H54 (cell line): ENCODE data around the gene SIX5.
"Not testable (repeated sequence)": the region's sequence is repeated elsewhere in the genome, so short reads cannot be mapped to it uniquely, and the experiment has no call there.

Experiments used
- DNase-seq: peaks from one replicate; pipeline ENCODE4 v3.0.0; 2011; ENCODE audit warnings: low spot score, mixed read lengths; ENCODE audit not compliant: insufficient read length
- FAIRE-seq: peaks from 3 replicates; lab custom pipeline; 2011; peaks lifted over from hg19 to GRCh38; lab: Jason Lieb, UNC
- POLR2A ChIP-seq: IDR thresholded peaks from 2 replicates; pipeline ENCODE4 v1.6.1; 2011; ENCODE audit warnings: low read depth, mild to moderate bottlenecking, low read length

The SIX5 gene

DNA sequence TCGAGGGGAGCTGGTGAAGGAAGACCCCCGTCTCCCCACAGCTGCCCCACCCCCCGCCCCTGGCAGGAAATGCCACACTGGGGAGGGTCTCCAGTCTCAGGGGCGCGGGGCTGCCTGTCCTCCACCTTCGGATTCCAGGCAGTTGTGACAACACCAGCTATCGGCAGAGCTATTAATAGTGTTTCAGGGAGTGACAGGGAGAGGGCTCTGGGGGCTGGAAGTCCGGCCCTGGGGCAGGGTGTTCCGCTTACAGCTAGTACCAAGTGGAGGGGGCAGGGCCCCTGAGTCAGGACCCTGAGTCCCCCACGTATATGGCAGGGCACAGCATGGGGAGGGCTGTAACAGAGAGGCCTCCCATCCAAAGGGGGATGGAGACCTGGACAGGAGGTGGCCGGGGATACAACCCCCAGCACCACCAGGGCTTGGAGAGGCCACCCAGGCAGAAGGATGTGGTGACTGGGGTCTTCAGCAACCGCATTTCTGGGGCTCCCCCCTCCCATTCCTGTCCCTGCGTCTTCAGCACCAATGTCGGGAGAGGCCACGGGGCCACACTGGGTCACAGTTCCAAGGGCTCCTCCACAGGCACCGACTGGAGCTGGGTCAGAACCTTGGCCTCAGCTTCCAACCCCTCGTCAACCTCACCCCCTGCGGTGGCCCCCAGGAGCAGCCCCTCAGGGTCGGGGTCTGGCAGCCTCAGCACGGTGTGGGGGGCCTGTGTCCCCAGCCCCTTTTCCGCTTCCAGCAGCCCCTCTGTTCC, 3.9 kb downstream of the SIX5 start:
- FAIRE-seq = no peak
- no peak for DNase-seq
- TF ChIP-seq POLR2A = no peak

GRCh38 chr19:45764475-45764874, 4.6 kb downstream of the SIX5 start:
- DNase-seq (no peak), FAIRE-seq (no peak)
- TF ChIP-seq POLR2A = no peak

DNA sequence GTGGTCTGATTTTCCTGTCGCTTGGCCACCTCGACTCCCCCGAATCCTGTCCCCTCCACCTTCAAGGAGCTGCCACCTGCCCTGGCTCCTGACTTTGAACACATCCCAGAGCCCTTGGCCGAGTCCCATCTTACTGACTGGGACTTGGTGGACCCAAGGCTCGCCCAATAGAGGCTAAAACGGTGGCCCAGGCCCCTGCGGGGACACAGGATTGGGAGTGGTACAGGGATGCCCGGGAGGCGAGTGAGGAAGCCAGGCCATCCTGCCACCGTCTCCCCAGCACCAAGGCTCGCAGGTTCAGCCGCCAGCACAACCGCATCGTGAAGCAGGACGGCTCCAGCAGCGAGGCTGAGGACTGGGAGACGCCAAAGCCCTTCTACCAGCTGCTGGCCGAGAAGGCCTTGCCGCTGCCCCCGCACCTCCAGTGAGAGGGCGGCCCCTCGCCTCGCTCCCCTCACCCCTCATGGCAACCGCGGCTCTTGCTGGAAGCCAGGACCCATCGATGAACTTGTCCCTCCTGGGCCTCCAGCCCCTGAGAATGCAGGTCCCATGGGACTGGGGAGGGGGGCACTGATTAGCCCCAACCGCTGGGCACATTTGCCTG, 5.3 kb downstream of the SIX5 start:
- FAIRE-seq = no peak
- DNase-seq = no peak
- TF ChIP-seq POLR2A = no peak

GRCh38 chr19:45762870-45763631, 6.0 kb downstream of the SIX5 start:
- TF ChIP-seq POLR2A = no peak
- no peak for DNase-seq
- no peak for FAIRE-seq

- no peak for DNase-seq
- no peak for TF ChIP-seq POLR2A
- no peak for FAIRE-seq
These were observed 7.3 kb downstream of the SIX5 start for GRCh38 chr19:45761714-45762113.

- FAIRE-seq = no peak
- DNase-seq = no peak
- TF ChIP-seq POLR2A = no peak
These were observed 10.1 kb downstream of the SIX5 start for GRCh38 chr19:45758921-45759320.

GRCh38 chr19:45757695-45758094, 11.4 kb downstream of the SIX5 start:
- FAIRE-seq (no peak), DNase-seq (no peak)
- TF ChIP-seq POLR2A = no peak

DNA sequence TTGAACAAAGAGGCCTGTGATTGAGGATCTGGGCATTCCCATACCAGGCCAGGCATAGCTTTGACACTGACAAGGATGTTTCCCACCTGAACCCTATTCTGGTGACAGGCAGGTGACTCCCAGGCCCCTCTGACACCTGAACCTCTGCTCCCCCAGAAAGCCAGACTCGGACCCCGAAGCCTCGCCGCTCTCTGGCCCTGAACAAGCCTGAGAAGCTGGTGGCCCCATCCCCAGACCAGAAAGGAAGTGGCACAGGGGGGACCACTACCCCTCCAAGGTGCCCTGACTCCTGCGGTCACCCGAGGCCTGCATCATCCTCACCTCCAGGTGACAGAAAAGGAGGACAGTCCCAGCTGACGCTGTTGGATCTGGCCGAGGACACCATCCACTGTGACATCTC, 14.7 kb downstream of the SIX5 start:
- FAIRE-seq = no peak
- no peak for TF ChIP-seq POLR2A
- no peak for DNase-seq

GRCh38 chr19:45753548-45753947, 15.5 kb downstream of the SIX5 start:
- no peak for TF ChIP-seq POLR2A
- no peak for DNase-seq

DNA sequence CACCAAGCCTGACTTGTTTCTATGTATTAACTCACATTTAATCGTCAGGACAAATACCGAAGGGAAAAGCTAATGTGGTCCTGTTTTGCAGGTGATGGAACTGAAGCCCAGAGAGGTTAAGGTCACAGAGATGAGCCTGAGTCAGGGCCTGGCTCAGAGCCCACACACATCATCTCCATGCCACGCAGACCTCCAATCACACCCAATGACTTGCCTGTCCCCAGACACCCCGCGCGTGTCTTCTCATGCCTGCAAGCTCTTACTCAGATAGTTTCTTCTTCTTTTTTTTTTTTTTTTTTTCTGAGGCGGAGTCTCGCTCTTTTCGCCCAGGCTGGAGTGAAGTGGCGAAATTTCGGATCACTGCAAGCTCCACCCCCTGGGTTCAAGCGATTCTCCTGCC, 16.4 kb downstream of the SIX5 start:
- no peak for FAIRE-seq
- no peak for DNase-seq
- no peak for TF ChIP-seq POLR2A

More at GRCh38 chr19:45753548-45753947, 15.5 kb downstream of the SIX5 start:
- FAIRE-seq = no peak

DNA sequence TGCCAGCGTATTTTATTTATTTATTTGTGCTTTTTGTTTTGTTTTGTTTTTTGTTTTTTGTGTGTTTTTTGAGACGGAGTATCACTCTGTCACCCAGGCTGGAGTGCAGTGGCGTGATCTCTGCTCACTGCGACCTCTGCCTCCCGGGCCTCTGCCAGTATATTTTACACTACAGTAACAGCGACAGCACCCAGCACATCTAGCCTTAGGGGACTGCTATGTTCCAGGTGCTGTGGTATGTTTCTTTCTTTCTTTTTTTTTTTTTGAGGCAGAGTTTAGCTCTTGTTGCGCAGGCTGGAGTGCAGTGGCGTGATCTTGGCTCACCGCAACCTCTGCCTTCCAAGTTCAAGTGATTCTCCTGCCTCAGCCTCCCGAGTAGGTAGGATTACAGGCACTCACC, 17.6 kb downstream of the SIX5 start:
- DNase-seq, FAIRE-seq: not testable (repeated sequence)

GRCh38 chr19:45747513-45747912, 21.5 kb downstream of the SIX5 start:
- DNase-seq (no peak), FAIRE-seq (no peak)
- no peak for TF ChIP-seq POLR2A

DNA sequence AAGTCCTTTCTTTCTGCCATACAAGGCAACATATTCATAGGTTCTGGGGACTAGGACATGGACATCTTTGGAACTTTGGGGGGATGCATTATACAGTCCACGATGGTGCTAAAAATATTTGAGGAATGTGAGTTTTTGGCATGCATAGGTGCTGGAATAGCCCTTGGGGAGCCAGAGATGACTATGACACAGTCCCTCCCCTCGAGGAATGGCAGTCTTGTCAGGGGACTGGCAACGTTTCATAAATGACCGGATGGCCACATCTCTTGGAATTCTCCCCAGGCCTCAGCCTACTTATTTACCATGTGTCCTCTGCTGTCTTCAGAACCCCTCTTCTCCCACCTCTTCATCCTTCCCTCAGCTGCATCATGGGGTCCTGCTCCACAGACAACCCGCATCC, 22.2 kb downstream of the SIX5 start:
- FAIRE-seq (no peak), DNase-seq (no peak)
- TF ChIP-seq POLR2A = no peak

- DNase-seq (no peak), FAIRE-seq (no peak)
- TF ChIP-seq POLR2A = no peak
These were observed 23.4 kb downstream of the SIX5 start for GRCh38 chr19:45745606-45746005.
